ENCODE data around the gene CLVS2.

The CLVS2 gene, protein sequence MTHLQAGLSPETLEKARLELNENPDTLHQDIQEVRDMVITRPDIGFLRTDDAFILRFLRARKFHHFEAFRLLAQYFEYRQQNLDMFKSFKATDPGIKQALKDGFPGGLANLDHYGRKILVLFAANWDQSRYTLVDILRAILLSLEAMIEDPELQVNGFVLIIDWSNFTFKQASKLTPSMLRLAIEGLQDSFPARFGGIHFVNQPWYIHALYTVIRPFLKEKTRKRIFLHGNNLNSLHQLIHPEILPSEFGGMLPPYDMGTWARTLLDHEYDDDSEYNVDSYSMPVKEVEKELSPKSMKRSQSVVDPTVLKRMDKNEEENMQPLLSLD

DNA sequence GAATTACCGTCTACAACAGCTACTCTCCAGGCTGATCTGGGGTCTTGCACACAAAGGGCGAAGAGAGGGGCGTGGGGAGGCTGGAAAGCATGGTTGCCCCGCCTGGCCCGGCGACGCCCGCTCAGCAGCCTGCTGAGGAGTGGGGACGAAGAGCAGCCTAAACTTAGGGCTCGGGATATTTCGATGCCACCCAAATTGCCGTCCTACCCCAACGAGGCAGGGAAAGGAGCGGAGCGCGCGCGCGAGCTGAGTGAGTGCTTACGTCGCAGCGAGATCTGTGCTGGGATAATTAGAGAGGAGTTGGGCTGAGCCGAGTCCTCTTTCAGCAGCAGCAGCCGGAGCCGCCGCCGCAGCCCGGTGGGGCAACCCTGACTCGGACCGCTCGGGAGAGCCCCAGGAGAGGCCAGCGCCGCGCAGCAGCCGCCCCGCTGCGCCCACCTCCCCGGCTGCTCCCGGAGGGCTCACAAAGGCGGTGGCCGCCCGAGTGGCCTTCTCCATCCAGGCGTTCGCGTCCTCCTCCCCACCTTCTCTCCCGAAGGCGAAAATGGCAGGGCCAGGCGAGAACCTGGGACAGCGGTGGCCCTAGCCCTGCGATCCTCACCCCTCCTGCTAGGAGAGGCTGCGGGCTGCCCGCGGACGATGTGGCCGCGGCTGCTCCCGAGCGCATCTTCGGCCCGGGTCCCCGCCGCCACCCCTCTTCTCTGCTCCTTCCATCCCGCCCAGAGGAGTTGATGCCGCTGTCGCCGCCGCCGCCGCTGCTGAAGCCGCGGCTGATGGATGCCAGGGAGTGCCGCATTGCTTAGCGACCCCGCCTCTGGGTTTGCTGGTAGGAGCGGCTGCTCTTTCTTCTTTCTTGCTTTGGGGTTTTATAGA lies at the start of gene CLVS2:
Gene CLVS2 (plus strand): TSS at position 315 of the 873 bp plus-strand sequence. CDS start 1,543 bp downstream, outside the sequence.
- in situ Hi-C loops (cut with MboI; ENCODE audit: low pct_unique_long_range_greater_than_20kb, low sequenced_read_pairs, unreplicated experiment) = no loop called here
- DNase-seq (ENCODE audit: low spot score) = no peak
- TF ChIP-seq, protein P1, sequence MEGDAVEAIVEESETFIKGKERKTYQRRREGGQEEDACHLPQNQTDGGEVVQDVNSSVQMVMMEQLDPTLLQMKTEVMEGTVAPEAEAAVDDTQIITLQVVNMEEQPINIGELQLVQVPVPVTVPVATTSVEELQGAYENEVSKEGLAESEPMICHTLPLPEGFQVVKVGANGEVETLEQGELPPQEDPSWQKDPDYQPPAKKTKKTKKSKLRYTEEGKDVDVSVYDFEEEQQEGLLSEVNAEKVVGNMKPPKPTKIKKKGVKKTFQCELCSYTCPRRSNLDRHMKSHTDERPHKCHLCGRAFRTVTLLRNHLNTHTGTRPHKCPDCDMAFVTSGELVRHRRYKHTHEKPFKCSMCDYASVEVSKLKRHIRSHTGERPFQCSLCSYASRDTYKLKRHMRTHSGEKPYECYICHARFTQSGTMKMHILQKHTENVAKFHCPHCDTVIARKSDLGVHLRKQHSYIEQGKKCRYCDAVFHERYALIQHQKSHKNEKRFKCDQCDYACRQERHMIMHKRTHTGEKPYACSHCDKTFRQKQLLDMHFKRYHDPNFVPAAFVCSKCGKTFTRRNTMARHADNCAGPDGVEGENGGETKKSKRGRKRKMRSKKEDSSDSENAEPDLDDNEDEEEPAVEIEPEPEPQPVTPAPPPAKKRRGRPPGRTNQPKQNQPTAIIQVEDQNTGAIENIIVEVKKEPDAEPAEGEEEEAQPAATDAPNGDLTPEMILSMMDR (IDR thresholded peaks at IDR 0.05; ENCODE audit: extremely low read depth, insufficient read depth, missing control alignments) = no peak

- in situ Hi-C loops (cut with MboI; ENCODE audit: low pct_unique_long_range_greater_than_20kb, low sequenced_read_pairs, unreplicated experiment) = no loop called here
- DNase-seq (ENCODE audit: low spot score) = peak; percentile 5
- TF ChIP-seq, protein P1 (IDR thresholded peaks at IDR 0.05; ENCODE audit: extremely low read depth, insufficient read depth, missing control alignments) = no peak
Measured at GRCh38 chr6:122947355-122947754, 48.7 kb upstream of the CLVS2 start.

- TF ChIP-seq, protein P1 (IDR thresholded peaks at IDR 0.05; ENCODE audit: extremely low read depth, insufficient read depth, missing control alignments) = no peak
- DNase-seq (ENCODE audit: low spot score) = no peak
- in situ Hi-C loops (cut with MboI; ENCODE audit: low pct_unique_long_range_greater_than_20kb, low sequenced_read_pairs, unreplicated experiment) = no loop called here
Measured at GRCh38 chr6:122953766-122954165, 42.3 kb upstream of the CLVS2 start.

- in situ Hi-C loops (cut with MboI; ENCODE audit: low pct_unique_long_range_greater_than_20kb, low sequenced_read_pairs, unreplicated experiment) = no loop called here
- DNase-seq (ENCODE audit: low spot score) = no peak
- TF ChIP-seq, protein P1 (IDR thresholded peaks at IDR 0.05; ENCODE audit: extremely low read depth, insufficient read depth, missing control alignments) = peak; percentile 6
Measured at GRCh38 chr6:122956376-122956775, 39.7 kb upstream of the CLVS2 start.

DNA sequence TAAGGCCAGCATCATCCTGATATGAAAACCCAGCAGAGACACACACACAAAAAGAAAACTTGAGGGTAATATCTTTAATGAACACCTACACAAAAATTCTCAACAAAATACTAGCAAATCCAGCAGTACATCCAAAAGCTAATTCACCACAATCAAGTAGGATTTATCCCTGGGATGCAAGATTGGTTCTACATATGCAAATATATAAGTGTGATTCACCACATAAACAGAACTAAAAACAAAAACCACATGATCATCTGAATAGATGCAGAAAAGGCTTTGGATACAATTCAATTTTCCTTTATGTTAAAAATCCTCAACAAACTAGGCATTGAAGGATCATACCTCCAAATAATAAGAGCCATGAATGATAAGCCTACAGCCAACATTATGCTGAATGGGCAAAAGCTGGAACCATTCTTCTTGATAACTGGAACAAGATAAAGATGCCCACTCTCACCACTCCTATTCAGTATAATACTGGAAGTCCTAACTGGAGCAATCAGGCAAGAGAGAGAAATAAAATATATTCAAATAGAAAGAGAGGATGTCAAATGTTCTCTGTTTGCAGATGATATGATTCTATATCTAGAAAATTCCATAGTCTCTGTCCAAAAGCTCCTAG lies 33.9 kb upstream of the CLVS2 start:
- TF ChIP-seq, protein P1 (IDR thresholded peaks at IDR 0.05; ENCODE audit: extremely low read depth, insufficient read depth, missing control alignments) = no peak
- in situ Hi-C loops (cut with MboI; ENCODE audit: low pct_unique_long_range_greater_than_20kb, low sequenced_read_pairs, unreplicated experiment) = no loop called here
- no peak for DNase-seq (ENCODE audit: low spot score)

- in situ Hi-C loops (cut with MboI; ENCODE audit: low pct_unique_long_range_greater_than_20kb, low sequenced_read_pairs, unreplicated experiment) = no loop called here
- TF ChIP-seq, protein P1 (IDR thresholded peaks at IDR 0.05; ENCODE audit: extremely low read depth, insufficient read depth, missing control alignments) = no peak
- DNase-seq (ENCODE audit: low spot score) = no peak
Measured at GRCh38 chr6:122969999-122970533, 26.0 kb upstream of the CLVS2 start.
